ENCODE data around the gene NMB. TPM values are rescaled to one million over a fixed set of nuclear protein-coding genes. Genes with fewer than 3 reads are reported as not detected.
"Not testable (repeated sequence)": the region's sequence is repeated elsewhere in the genome, so short reads cannot be mapped to it uniquely, and the experiment has no call there.

Gene NMB
- total RNA-seq, 4 donors from 2014 or later, result 0.94 to 1.6 (median 1.6) TPM; not detected in 1

DNA sequence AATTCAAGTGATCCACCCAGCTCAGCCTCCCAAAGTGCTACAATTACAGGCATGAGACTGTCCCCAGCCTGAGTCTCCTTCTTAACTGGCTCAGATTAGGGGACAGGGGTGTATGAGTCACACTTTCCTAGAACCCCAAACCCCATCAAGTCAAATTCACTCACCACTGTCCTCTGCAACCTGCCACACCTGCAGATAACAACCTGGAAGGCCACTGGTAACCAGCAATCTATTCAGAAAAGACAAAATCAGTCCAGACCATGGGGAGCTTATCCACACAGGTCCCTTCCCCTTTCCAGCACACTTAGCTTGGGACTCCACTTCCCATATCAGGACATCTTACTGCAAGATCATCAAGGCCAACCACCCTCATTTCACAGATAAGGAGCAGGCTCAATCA, 10.3 kb downstream of the NMB start:
- no peak overlapping the region for H3K4me3 ChIP-seq
- TF ChIP-seq CTCF (IDR thresholded peaks at IDR 0.05 in 4 of 5, conservative IDR thresholded peaks at IDR 0.05 in 1 of 5) (no peak), POLR2A (IDR thresholded peaks at IDR 0.05) (no peak)
- intact Hi-C loops (cut with DNase I; ENCODE audit: low total_unique reads) (no loop called here), in situ Hi-C loops (cut with MboI; ENCODE audit: low sequenced_read_pairs in 4 of 4) (no loop called here)
- ATAC-seq (no peak), DNase-seq (no peak)
- H3K9me3 ChIP-seq, result no peaks in the 10 kb centered on the region
- no peak overlapping the region for H3K27ac ChIP-seq
- no peaks in the 10 kb centered on the region for H3K27me3 ChIP-seq
- H3K4me1 ChIP-seq, result peaks cover 0 to 4% of the 10 kb centered on the region in 2 donors
- H3K36me3 ChIP-seq, result peaks cover 0 to 88% of the 10 kb centered on the region in 2 donors

GRCh38 chr15:84645997-84646396, 12.0 kb downstream of the NMB start:
- Histone ChIP-seq H3K27ac (no peak overlapping the region), H3K27me3 (no peaks in the 10 kb centered on the region), H3K4me3 (no peak overlapping the region), H3K4me1 (peaks cover 0 to 4% of the 10 kb centered on the region in 2 donors), H3K36me3 (peaks cover 0 to 88% of the 10 kb centered on the region in 2 donors), H3K9me3 (no peaks in the 10 kb centered on the region)
- intact Hi-C loops (cut with DNase I; ENCODE audit: low total_unique reads) (no loop called here), in situ Hi-C loops (cut with MboI; ENCODE audit: low sequenced_read_pairs in 4 of 4) (no loop called here)
- ATAC-seq (no peak), DNase-seq (no peak)
- TF ChIP-seq POLR2A (IDR thresholded peaks at IDR 0.05) (no peak), CTCF (IDR thresholded peaks at IDR 0.05 in 4 of 5, conservative IDR thresholded peaks at IDR 0.05 in 1 of 5) (no peak)

GRCh38 chr15:84645496-84645895, 12.5 kb downstream of the NMB start:
- no peak overlapping the region for H3K27ac ChIP-seq
- TF ChIP-seq CTCF (IDR thresholded peaks at IDR 0.05 in 4 of 5, conservative IDR thresholded peaks at IDR 0.05 in 1 of 5), result no peak
- TF ChIP-seq POLR2A (IDR thresholded peaks at IDR 0.05), result no peak
- in situ Hi-C loops (cut with MboI; ENCODE audit: low sequenced_read_pairs in 4 of 4) (no loop called here), intact Hi-C loops (cut with DNase I; ENCODE audit: low total_unique reads) (no loop called here)
- H3K4me3 ChIP-seq, result no peak overlapping the region
- ATAC-seq (no peak), DNase-seq (no peak)
- no peaks in the 10 kb centered on the region for H3K9me3 ChIP-seq
- no peaks in the 10 kb centered on the region for H3K27me3 ChIP-seq
- peaks cover 0 to 4% of the 10 kb centered on the region in 2 donors for H3K4me1 ChIP-seq
- H3K36me3 ChIP-seq, result peaks cover 0 to 91% of the 10 kb centered on the region in 2 donors

DNA sequence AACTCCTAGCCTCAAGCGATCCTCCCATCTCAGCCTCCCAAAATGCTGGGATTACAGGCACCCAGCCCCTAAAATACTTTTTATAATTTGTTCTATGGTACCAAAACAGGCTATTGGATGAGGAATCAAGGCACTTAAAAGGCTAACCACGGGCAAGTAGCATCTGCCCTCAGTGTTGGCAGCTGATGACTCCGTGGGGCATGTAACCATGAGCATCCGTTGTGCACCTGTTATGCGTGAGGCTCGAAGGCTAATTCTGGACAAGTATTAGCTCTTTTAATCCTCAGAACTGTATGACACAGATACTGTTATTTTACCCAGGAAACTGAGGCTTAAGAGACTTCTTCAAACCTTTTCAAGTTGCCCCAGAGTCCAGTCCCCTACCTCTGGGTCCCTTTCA, 14.2 kb downstream of the NMB start:
- TF ChIP-seq POLR2A (IDR thresholded peaks at IDR 0.05), result no peak
- TF ChIP-seq CTCF (IDR thresholded peaks at IDR 0.05 in 4 of 5, conservative IDR thresholded peaks at IDR 0.05 in 1 of 5), result no peak
- in situ Hi-C loops (cut with MboI; ENCODE audit: low sequenced_read_pairs in 4 of 4), result no loop called here
- Histone ChIP-seq H3K4me3 (no peak overlapping the region), H3K4me1 (peaks cover 0 to under 1% of the 10 kb centered on the region in 2 donors), H3K9me3 (no peaks in the 10 kb centered on the region), H3K27ac (no peak overlapping the region), H3K36me3 (peaks cover 0 to 96% of the 10 kb centered on the region in 2 donors), H3K27me3 (no peaks in the 10 kb centered on the region)
- no peak for DNase-seq
- intact Hi-C loops (cut with DNase I; ENCODE audit: low total_unique reads), result no loop called here
- no peak for ATAC-seq

DNA sequence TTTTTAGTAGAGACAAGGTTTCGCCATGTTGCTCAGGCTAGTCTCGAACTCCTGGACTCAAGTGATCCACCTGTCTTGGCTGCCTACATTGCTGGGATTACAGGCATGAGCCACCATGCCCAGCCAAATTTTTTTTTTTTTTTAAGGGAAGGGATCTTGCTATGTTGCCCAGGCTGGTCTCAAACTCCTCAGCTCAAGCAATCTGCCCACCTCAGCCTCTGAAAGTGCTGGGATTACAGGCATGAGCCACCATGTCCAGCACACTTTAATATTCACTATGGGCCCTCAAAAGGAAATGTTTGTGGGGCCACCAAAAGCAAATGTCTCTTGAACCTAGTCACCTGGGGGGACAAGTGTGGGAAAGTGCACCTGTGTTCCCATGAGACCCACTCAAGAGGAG, 15.4 kb downstream of the NMB start:
- peaks cover 0 to 88% of the 10 kb centered on the region in 2 donors for H3K36me3 ChIP-seq
- H3K4me3 ChIP-seq; ATAC-seq; H3K27ac ChIP-seq; H3K9me3 ChIP-seq; H3K27me3 ChIP-seq; intact Hi-C loops (cut with DNase I; ENCODE audit: low total_unique reads); in situ Hi-C loops (cut with MboI; ENCODE audit: low sequenced_read_pairs in 4 of 4); DNase-seq; H3K4me1 ChIP-seq: not testable (repeated sequence)

GRCh38 chr15:84641871-84642270, 16.1 kb downstream of the NMB start:
- H3K27ac ChIP-seq; intact Hi-C loops (cut with DNase I; ENCODE audit: low total_unique reads); H3K27me3 ChIP-seq; H3K4me3 ChIP-seq; DNase-seq; H3K9me3 ChIP-seq; H3K4me1 ChIP-seq; in situ Hi-C loops (cut with MboI; ENCODE audit: low sequenced_read_pairs in 4 of 4); ATAC-seq: not testable (repeated sequence)
- H3K36me3 ChIP-seq, result peaks cover 0 to 86% of the 10 kb centered on the region in 2 donors
